ENCODE results near the gene IER3.
"Not testable (repeated sequence)": the region's sequence is repeated elsewhere in the genome, so short reads cannot be mapped to it uniquely, and the experiment has no call there.

DNA sequence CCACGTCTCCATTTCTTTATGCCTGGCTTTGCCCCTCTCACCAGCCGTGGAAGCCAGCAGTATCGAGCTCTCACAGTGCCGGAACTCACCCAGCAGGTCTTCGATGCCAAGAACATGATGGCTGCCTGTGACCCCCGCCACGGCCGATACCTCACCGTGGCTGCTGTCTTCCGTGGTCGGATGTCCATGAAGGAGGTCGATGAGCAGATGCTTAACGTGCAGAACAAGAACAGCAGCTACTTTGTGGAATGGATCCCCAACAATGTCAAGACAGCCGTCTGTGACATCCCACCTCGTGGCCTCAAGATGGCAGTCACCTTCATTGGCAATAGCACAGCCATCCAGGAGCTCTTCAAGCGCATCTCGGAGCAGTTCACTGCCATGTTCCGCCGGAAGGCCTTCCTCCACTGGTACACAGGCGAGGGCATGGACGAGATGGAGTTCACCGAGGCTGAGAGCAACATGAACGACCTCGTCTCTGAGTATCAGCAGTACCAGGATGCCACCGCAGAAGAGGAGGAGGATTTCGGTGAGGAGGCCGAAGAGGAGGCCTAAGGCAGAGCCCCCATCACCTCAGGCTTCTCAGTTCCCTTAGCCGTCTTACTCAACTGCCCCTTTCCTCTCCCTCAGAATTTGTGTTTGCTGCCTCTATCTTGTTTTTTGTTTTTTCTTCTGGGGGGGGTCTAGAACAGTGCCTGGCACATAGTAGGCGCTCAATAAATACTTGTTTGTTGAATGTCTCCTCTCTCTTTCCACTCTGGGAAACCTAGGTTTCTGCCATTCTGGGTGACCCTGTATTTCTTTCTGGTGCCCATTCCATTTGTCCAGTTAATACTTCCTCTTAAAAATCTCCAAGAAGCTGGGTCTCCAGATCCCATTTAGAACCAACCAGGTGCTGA is 20.3 kb downstream of the IER3 start:
- TF ChIP-seq, protein P1, sequence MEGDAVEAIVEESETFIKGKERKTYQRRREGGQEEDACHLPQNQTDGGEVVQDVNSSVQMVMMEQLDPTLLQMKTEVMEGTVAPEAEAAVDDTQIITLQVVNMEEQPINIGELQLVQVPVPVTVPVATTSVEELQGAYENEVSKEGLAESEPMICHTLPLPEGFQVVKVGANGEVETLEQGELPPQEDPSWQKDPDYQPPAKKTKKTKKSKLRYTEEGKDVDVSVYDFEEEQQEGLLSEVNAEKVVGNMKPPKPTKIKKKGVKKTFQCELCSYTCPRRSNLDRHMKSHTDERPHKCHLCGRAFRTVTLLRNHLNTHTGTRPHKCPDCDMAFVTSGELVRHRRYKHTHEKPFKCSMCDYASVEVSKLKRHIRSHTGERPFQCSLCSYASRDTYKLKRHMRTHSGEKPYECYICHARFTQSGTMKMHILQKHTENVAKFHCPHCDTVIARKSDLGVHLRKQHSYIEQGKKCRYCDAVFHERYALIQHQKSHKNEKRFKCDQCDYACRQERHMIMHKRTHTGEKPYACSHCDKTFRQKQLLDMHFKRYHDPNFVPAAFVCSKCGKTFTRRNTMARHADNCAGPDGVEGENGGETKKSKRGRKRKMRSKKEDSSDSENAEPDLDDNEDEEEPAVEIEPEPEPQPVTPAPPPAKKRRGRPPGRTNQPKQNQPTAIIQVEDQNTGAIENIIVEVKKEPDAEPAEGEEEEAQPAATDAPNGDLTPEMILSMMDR (CRISPR knock-in tag; IDR thresholded peaks at IDR 0.05), result peak; percentile 42; the same call in 1 of the 2 replicates
- not testable (repeated sequence) for TF ChIP-seq EZH2 (conservative IDR thresholded peaks at IDR 0.05; ENCODE audit: low read depth, low read length)
